Neural crest cell (in vitro differentiated cells): ENCODE results near the gene SYNJ1. TPM values are rescaled to one million over a fixed set of nuclear protein-coding genes. Genes with fewer than 3 reads are reported as not detected.
A peak's percentile ranks its signal among the peaks of the same experiment; 100 is the strongest.
"Not testable (repeated sequence)": the region's sequence is repeated elsewhere in the genome, so short reads cannot be mapped to it uniquely, and the experiment has no call there.

Experiments
- DNase-seq: peaks from one replicate; pipeline ENCODE4 v3.0.0; 2021; ENCODE audit warnings: low read depth, mixed read lengths, low spot score
- H3K27ac Mint-ChIP-seq: one replicate; pipeline ENCODE4 v1.8.0; 2021; ENCODE audit warnings: mild to moderate bottlenecking, mixed read lengths; ENCODE audit not compliant: unreplicated experiment
- H3K27me3 Mint-ChIP-seq: 2 replicates; pipeline ENCODE4 v1.8.0; 2021; ENCODE audit warnings: low read depth, mild to moderate bottlenecking, mixed read lengths
- H3K36me3 Mint-ChIP-seq: 2 replicates; pipeline ENCODE4 v1.8.0; 2021; ENCODE audit warnings: low read depth, mild to moderate bottlenecking, mixed read lengths
- H3K4me1 Mint-ChIP-seq: 2 replicates; pipeline ENCODE4 v1.8.0; 2021; ENCODE audit warnings: mixed read lengths
- H3K4me3 Mint-ChIP-seq: one replicate; pipeline ENCODE4 v1.8.0; 2021; ENCODE audit warnings: mild to moderate bottlenecking, mixed read lengths
- H3K9me3 Mint-ChIP-seq: 2 replicates; pipeline ENCODE4 v1.8.0; 2021; ENCODE audit warnings: mixed read lengths
- long read RNA-seq: library from polyadenylated mRNA; unstranded; transcript quantifications from one replicate; pipeline ENCODE4 v2.0.0, GENCODE V29; 2020
- total RNA-seq: library from RNA; stranded (reverse); gene quantifications from 2 replicates; pipeline ENCODE4 v1.2.1, GENCODE V29; 2021
- TF ChIP-seq, protein P1 (sequence below): fragments of 200-600 bp; sonication (generic); conservative IDR thresholded peaks from 2 replicates; pipeline ENCODE4 v1.5.0; 2021; ENCODE audit warnings: antibody characterized with exemption, mild to moderate bottlenecking

Gene SYNJ1, protein sequence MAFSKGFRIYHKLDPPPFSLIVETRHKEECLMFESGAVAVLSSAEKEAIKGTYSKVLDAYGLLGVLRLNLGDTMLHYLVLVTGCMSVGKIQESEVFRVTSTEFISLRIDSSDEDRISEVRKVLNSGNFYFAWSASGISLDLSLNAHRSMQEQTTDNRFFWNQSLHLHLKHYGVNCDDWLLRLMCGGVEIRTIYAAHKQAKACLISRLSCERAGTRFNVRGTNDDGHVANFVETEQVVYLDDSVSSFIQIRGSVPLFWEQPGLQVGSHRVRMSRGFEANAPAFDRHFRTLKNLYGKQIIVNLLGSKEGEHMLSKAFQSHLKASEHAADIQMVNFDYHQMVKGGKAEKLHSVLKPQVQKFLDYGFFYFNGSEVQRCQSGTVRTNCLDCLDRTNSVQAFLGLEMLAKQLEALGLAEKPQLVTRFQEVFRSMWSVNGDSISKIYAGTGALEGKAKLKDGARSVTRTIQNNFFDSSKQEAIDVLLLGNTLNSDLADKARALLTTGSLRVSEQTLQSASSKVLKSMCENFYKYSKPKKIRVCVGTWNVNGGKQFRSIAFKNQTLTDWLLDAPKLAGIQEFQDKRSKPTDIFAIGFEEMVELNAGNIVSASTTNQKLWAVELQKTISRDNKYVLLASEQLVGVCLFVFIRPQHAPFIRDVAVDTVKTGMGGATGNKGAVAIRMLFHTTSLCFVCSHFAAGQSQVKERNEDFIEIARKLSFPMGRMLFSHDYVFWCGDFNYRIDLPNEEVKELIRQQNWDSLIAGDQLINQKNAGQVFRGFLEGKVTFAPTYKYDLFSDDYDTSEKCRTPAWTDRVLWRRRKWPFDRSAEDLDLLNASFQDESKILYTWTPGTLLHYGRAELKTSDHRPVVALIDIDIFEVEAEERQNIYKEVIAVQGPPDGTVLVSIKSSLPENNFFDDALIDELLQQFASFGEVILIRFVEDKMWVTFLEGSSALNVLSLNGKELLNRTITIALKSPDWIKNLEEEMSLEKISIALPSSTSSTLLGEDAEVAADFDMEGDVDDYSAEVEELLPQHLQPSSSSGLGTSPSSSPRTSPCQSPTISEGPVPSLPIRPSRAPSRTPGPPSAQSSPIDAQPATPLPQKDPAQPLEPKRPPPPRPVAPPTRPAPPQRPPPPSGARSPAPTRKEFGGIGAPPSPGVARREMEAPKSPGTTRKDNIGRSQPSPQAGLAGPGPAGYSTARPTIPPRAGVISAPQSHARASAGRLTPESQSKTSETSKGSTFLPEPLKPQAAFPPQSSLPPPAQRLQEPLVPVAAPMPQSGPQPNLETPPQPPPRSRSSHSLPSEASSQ (N-terminal part only)
- 10.7 and 11.1 TPM in 2 replicates for total RNA-seq
- long read RNA-seq, partial matches to known transcripts: 4 of 4 reads
- long read RNA-seq, other reads (novel, unspliced or antisense): 0 of 4 reads

DNA sequence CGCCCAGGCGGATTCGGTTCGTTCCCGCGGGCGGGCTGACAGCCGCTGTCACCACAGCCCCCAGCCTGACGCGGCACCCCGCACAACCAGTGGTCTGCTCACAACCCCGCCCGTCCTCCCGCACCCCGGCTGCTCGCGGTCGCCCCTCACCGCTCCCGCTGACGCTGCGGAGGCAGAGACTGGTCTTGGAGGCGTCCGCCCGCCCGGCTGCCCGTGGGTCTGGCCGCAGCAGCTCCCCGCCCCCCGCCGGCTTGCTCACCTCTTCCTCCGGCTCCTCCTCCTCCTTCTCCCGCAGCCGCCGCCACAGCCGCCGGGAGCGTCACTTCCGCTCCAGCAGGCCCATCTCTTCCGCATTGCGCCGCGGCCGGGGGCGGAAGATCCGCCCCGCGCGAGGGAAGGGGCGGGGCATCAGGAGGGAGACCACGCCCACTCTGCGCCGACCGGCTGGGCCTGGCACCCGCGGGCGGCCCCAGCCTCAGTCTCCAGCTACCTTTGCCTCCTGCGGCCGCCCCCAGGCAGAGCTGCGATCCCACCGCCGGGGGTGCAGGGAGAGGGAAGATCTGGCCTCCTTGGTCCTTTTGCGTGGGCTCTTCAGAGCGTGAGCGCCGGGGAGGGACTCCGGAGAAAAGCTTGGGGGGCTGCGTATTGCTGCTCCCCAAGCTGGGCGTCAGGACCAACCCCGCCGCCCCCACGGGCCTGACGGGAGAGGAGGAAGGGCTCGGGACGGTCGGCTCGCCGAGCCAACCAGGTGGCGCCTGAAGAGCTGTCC, at the start of gene SYNJ1:
Gene SYNJ1, minus strand, starts transcription at position 327 of the 769 bp plus-strand sequence. CDS start 1,118 bp downstream, outside the sequence.
- TF ChIP-seq, protein P1, sequence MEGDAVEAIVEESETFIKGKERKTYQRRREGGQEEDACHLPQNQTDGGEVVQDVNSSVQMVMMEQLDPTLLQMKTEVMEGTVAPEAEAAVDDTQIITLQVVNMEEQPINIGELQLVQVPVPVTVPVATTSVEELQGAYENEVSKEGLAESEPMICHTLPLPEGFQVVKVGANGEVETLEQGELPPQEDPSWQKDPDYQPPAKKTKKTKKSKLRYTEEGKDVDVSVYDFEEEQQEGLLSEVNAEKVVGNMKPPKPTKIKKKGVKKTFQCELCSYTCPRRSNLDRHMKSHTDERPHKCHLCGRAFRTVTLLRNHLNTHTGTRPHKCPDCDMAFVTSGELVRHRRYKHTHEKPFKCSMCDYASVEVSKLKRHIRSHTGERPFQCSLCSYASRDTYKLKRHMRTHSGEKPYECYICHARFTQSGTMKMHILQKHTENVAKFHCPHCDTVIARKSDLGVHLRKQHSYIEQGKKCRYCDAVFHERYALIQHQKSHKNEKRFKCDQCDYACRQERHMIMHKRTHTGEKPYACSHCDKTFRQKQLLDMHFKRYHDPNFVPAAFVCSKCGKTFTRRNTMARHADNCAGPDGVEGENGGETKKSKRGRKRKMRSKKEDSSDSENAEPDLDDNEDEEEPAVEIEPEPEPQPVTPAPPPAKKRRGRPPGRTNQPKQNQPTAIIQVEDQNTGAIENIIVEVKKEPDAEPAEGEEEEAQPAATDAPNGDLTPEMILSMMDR: no peak
- DNase-seq: peak; percentile 91
- H3K36me3 Mint-ChIP-seq: no peaks in the 10 kb centered on the region
- H3K27me3 Mint-ChIP-seq: no peaks in the 10 kb centered on the region
- no peaks in the 10 kb centered on the region for H3K9me3 Mint-ChIP-seq
- H3K4me1 Mint-ChIP-seq: peaks cover 20% of the 10 kb centered on the region
- peak within 1 kb of the TSS; percentile 7 for H3K27ac Mint-ChIP-seq
- H3K4me3 Mint-ChIP-seq: peak within 1 kb of the TSS; percentile 96

DNA sequence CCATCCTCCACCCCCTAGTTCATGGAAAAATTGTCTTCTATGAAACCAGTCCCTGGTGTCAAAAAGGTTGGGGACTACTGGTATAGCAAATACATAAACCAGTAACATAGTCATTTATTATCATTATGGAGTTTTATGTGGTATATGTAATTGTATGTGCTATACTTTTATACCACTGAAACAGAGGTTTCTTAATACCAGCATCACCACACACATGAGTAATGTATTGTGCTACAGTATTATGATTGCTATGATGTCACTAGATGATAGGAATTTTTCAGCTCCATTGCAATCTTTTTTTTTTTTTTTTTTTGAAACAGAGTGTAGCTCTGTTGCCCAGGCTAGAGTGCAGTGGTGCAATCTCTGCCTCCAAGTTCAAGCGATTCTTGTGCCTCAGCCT, 49.5 kb upstream of the SYNJ1 start:
- Mint-ChIP-seq H3K4me3 (no peak overlapping the region), H3K27me3 (no peaks in the 10 kb centered on the region), H3K9me3 (no peaks in the 10 kb centered on the region), H3K27ac (no peak overlapping the region), H3K36me3 (no peaks in the 10 kb centered on the region), H3K4me1 (peaks cover 7% of the 10 kb centered on the region)
- DNase-seq: no peak
- TF ChIP-seq, protein P1: no peak

DNA sequence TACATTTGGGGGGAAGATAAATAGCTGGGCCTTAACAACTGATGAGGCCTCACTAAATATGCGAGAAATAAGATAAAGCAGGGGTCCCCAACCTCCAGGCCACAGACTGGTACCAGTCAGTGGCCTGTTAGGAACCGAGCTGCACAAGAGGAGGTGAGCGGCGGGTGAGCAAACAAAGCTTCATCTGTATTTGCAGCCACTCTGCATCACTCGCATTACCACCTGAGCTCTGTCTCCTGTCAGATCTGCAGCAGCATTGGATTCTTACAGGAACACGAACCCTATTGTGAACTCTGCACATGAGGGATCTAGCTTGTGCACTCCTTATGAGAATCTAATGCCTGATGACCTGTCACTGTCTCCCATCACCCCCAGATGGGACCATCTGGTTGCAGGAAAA, 48.9 kb upstream of the SYNJ1 start:
- Mint-ChIP-seq H3K27ac (no peak overlapping the region), H3K4me3 (no peak overlapping the region), H3K36me3 (no peaks in the 10 kb centered on the region), H3K27me3 (no peaks in the 10 kb centered on the region), H3K4me1 (peaks cover 12% of the 10 kb centered on the region), H3K9me3 (no peaks in the 10 kb centered on the region)
- DNase-seq: no peak
- TF ChIP-seq, protein P1: no peak

DNA sequence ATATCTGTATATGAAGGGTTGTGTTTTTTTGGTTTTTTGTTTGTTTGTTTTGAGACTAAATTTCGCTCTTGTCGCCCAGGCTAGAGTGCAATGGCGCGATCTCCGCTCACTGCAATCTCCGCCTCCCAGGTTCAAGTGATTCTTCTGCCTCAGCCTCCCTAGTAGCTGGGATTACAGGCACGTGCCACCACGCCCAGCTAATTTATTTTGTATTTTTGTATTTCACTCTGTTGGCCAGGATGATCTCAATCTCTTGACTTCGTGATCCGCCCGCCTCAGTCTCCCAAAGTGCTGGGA, 45.2 kb upstream of the SYNJ1 start:
- Mint-ChIP-seq H3K4me1 (peaks cover 42% of the 10 kb centered on the region), H3K4me3 (peak overlapping the region; percentile 89)
- H3K27ac Mint-ChIP-seq, H3K36me3 Mint-ChIP-seq, DNase-seq, H3K27me3 Mint-ChIP-seq, H3K9me3 Mint-ChIP-seq: not testable (repeated sequence)

DNA sequence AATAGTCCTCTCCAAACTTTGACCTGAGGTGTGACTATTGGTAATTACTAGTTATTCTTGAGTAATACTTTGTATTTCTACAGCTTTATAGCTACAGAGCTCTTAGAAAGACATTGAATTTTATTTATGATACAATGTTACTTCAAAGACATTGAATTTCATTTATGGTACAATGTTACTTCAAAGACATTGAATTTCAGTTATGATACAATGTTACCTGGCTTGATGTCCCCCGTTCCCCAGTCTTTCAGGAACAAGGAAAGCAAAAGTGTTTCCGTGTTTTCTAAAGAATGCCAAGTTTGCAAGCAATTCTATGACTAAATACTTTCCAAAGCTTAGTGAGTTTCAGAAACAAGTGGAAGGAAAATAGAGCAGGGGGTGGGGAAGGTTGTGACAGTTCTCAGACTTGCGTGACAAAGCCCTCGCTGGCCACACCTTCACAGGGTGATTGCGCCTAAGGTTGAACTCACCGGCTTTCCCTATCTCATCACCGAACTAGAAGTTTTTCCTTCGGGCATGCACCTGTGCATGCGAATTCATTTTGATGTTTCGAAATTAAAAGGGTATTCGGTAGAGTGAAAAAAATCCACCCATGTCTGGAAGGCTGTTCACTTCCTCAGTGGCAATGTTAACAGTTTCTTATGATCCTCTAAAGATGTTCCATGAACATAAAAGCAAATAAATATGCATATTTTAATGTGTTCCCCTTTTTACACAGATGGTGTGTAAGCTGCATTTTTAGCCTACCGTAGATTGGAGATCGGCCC, 44.7 kb upstream of the SYNJ1 start:
- H3K4me1 Mint-ChIP-seq: peaks cover 47% of the 10 kb centered on the region
- no peak for DNase-seq
- H3K27me3 Mint-ChIP-seq: peaks cover 2% of the 10 kb centered on the region
- H3K27ac Mint-ChIP-seq: peak overlapping the region; percentile 77
- H3K36me3 Mint-ChIP-seq: peaks cover 14% of the 10 kb centered on the region
- no peaks in the 10 kb centered on the region for H3K9me3 Mint-ChIP-seq
- TF ChIP-seq, protein P1: no peak
- H3K4me3 Mint-ChIP-seq: peak overlapping the region; percentile 89
